ENCODE results near the gene CLRN1.

The CLRN1 gene

DNA sequence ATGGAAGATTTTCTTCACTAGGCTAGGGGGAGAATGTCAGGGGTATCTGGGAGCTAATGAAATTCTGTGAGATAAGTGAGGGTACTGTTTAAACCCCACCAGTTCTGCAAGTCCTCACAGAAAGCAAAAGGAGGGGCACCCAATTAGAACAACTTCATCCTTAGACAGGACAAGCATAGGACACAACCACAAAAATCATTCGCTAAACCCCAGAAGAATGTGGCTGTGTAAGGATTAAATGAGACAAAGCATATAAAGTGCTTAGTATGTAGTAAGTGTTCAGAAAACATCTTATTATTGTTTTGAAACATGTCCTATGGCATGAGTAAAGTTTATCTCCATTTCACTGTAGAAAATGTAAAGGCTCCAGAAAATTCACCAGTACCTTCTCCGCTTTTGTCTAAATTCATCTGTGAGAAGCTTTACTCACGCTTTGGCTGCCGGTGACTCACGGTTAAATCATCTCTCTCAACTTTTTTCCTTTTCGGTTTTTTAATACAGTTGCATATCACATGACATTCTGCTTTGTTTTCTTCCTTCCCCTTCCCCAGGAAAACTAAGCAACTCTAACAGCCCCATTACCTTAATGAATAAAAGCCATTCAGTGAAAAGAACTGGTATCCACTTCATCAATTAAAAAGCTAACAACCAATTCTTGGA is 1.7 kb downstream of the CLRN1 start:
- peaks cover 14% of the 10 kb centered on the region for H3K4me1 ChIP-seq (ENCODE audit: insufficient read depth, poor library complexity, severe bottlenecking)
- H3K9me3 ChIP-seq (ENCODE audit: severe bottlenecking): no peaks in the 10 kb centered on the region
- peak overlapping the region; percentile 13 for H3K27ac ChIP-seq (ENCODE audit: poor library complexity, severe bottlenecking)
- ATAC-seq (ENCODE audit: low read depth) (peak; percentile 77), DNase-seq (ENCODE audit: low spot score) (no peak)
- no peaks in the 10 kb centered on the region for H3K27me3 ChIP-seq (ENCODE audit: insufficient read depth, poor library complexity, severe bottlenecking)
- TF ChIP-seq, protein P1, sequence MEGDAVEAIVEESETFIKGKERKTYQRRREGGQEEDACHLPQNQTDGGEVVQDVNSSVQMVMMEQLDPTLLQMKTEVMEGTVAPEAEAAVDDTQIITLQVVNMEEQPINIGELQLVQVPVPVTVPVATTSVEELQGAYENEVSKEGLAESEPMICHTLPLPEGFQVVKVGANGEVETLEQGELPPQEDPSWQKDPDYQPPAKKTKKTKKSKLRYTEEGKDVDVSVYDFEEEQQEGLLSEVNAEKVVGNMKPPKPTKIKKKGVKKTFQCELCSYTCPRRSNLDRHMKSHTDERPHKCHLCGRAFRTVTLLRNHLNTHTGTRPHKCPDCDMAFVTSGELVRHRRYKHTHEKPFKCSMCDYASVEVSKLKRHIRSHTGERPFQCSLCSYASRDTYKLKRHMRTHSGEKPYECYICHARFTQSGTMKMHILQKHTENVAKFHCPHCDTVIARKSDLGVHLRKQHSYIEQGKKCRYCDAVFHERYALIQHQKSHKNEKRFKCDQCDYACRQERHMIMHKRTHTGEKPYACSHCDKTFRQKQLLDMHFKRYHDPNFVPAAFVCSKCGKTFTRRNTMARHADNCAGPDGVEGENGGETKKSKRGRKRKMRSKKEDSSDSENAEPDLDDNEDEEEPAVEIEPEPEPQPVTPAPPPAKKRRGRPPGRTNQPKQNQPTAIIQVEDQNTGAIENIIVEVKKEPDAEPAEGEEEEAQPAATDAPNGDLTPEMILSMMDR (IDR thresholded peaks at IDR 0.05; ENCODE audit: poor library complexity, severe bottlenecking): no peak
- H3K4me3 ChIP-seq (ENCODE audit: severe bottlenecking): no peak overlapping the region
- no peaks in the 10 kb centered on the region for H3K36me3 ChIP-seq (ENCODE audit: low read depth)

DNA sequence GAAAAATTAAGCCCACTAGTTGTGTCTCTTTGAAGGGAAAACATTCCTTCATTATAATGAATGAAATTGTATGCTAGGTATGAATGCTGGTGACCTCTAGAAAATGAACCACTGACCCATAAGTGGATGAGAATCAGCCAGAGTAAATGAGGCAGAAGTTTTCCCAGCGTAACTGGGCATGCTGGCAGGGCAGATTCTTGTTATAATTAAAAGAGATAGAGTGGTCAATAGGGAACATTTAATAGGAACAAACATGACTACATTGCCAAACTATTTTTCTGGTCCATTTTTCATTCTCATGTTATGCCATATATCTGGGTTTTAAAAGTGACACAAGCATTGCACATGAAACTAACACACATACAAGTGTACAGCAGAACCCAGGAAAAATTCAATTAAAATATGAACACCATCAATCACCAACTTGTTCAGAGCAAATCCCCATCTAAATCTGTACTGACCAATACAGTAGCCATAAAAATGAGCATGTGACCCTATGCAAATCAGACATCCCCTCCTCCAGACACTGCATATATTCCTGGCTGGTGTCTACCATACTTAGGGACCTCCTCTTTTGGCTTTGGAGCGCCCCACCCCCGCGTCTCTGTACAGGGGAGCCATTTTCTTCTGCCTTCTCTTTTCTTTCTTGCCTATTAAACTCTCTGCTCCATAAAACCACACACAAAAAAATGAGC is 4.0 kb downstream of the CLRN1 start:
- DNase-seq (ENCODE audit: low spot score) (no peak), ATAC-seq (ENCODE audit: low read depth) (no peak)
- TF ChIP-seq, protein P1 (IDR thresholded peaks at IDR 0.05; ENCODE audit: poor library complexity, severe bottlenecking): no peak
- Histone ChIP-seq H3K4me3 (ENCODE audit: severe bottlenecking) (no peak overlapping the region), H3K27me3 (ENCODE audit: insufficient read depth, poor library complexity, severe bottlenecking) (no peaks in the 10 kb centered on the region), H3K36me3 (ENCODE audit: low read depth) (no peaks in the 10 kb centered on the region), H3K27ac (ENCODE audit: poor library complexity, severe bottlenecking) (no peak overlapping the region), H3K9me3 (ENCODE audit: severe bottlenecking) (no peaks in the 10 kb centered on the region), H3K4me1 (ENCODE audit: insufficient read depth, poor library complexity, severe bottlenecking) (peaks cover 14% of the 10 kb centered on the region)

DNA sequence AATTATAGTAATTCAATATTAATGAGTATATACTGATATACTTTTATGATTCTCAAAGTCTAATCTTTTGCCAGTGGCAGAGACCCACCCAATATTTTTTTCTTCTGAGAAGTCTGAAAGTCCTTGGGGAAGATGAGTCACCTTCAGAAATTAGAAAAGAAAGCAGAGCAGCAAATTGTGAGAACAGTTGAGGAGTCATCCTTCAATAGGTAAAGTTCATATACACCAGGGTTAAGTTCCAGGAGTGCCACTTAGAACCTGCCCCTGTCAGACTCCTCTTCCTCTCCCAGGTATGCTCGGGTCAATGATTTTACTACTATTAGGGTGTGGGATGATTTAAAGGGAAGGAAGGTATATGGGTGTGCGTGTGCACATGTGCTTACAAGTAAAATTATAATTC is 7.1 kb downstream of the CLRN1 start:
- Histone ChIP-seq H3K4me1 (ENCODE audit: insufficient read depth, poor library complexity, severe bottlenecking) (peaks cover under 1% of the 10 kb centered on the region), H3K27me3 (ENCODE audit: insufficient read depth, poor library complexity, severe bottlenecking) (no peaks in the 10 kb centered on the region), H3K4me3 (ENCODE audit: severe bottlenecking) (no peak overlapping the region), H3K27ac (ENCODE audit: poor library complexity, severe bottlenecking) (no peak overlapping the region), H3K9me3 (ENCODE audit: severe bottlenecking) (no peaks in the 10 kb centered on the region), H3K36me3 (ENCODE audit: low read depth) (no peaks in the 10 kb centered on the region)
- no peak for DNase-seq (ENCODE audit: low spot score)
- peak; percentile 31; the same call in 1 of the 3 replicates for ATAC-seq (ENCODE audit: low read depth)
- TF ChIP-seq, protein P1 (IDR thresholded peaks at IDR 0.05; ENCODE audit: poor library complexity, severe bottlenecking): no peak

DNA sequence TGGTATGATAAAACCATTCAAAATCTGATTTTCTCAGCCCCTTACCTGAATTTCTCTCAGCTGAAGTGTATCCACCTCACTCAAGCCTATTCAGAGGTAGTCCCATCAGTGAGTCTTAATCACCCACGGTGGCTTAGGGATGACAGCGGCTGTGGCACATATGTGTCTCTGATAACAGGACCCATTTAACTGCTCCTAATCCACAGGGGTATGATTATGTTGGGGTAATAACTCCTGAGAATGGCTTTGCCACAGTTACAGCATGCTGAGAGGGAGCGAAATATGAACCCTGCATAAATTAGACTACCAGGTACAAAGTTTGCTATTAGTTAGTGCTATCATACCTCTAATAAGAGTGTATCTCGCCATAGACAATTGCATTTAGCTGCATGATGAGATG is 10.6 kb downstream of the CLRN1 start:
- Histone ChIP-seq H3K4me1 (ENCODE audit: insufficient read depth, poor library complexity, severe bottlenecking) (no peaks in the 10 kb centered on the region), H3K27ac (ENCODE audit: poor library complexity, severe bottlenecking) (no peak overlapping the region), H3K27me3 (ENCODE audit: insufficient read depth, poor library complexity, severe bottlenecking) (no peaks in the 10 kb centered on the region), H3K9me3 (ENCODE audit: severe bottlenecking) (no peaks in the 10 kb centered on the region), H3K4me3 (ENCODE audit: severe bottlenecking) (no peak overlapping the region), H3K36me3 (ENCODE audit: low read depth) (no peaks in the 10 kb centered on the region)
- TF ChIP-seq, protein P1 (IDR thresholded peaks at IDR 0.05; ENCODE audit: poor library complexity, severe bottlenecking): no peak
- DNase-seq (ENCODE audit: low spot score) (no peak), ATAC-seq (ENCODE audit: low read depth) (no peak)

Measured in RWPE2 (cell line).